Panc1 (cell line): Measurements from ENCODE around the gene CORO1C.

Experiments used
- REST ChIP-seq, 2 experiments: IDR thresholded peaks; 2 replicates each; pipeline ENCODE4 v1.6.1; 2011 to 2012; ENCODE audit warnings: low read depth in 2 of 2, control low read depth in 1 of 2, low read length in 1 of 2, mild to moderate bottlenecking in 1 of 2, moderate library complexity in 1 of 2; ENCODE audit not compliant: insufficient read depth in 1 of 2
- SIN3A ChIP-seq: IDR thresholded peaks from 2 replicates; pipeline ENCODE4 v1.6.1; 2012; ENCODE audit warnings: low read depth, mild to moderate bottlenecking, low read length, moderate library complexity, borderline replicate concordance; ENCODE audit not compliant: insufficient read depth
- TF ChIP-seq, protein P1 (sequence below): fragments of 450-650 bp; IDR thresholded peaks from 2 replicates; pipeline ENCODE4 v1.5.1; 2017; ENCODE audit warnings: mild to moderate bottlenecking

DNA sequence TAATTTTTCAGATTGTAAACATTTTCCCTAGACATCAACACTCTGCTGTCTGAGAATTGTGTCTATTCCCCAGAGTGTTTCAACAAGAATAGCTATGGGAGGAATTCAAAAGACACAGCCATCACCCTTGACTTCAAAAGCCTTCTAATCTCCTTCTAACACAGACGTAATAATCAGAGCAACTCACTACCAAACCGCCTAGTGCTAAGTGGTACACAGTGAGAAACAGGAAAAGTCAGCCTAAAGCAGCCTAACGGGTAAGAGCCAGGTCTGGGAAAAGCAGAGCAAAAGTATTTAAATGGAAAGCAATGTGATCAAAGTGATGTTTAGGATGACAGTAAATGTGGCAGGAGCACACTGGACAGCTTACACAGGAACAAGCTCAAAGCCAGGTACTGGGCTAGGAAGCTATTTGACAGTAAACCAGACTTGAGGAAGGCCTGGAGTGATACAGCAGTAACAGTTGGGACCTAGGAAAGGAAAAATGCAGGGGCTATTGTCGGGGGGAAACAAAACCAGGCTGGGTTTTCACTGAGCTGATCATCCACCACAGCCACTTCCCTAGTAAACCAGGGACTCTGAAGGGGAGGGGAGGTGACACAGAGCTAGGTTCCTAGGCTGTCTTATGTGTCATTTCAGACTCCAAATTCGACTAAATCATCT is 29.4 kb downstream of the CORO1C start:
- TF ChIP-seq, protein P1, sequence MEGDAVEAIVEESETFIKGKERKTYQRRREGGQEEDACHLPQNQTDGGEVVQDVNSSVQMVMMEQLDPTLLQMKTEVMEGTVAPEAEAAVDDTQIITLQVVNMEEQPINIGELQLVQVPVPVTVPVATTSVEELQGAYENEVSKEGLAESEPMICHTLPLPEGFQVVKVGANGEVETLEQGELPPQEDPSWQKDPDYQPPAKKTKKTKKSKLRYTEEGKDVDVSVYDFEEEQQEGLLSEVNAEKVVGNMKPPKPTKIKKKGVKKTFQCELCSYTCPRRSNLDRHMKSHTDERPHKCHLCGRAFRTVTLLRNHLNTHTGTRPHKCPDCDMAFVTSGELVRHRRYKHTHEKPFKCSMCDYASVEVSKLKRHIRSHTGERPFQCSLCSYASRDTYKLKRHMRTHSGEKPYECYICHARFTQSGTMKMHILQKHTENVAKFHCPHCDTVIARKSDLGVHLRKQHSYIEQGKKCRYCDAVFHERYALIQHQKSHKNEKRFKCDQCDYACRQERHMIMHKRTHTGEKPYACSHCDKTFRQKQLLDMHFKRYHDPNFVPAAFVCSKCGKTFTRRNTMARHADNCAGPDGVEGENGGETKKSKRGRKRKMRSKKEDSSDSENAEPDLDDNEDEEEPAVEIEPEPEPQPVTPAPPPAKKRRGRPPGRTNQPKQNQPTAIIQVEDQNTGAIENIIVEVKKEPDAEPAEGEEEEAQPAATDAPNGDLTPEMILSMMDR, result no peak
- TF ChIP-seq REST (IDR thresholded peaks at IDR 0.05; ENCODE audit: insufficient read depth in 1 of 2, low read depth in 2 of 2, low read length in 1 of 2) (no peak), SIN3A (no peak)
